Activated CD8-positive, alpha-beta memory T cell treated with anti-CD3 and anti-CD28 coated beads, Interleukin-2, amount 50 U/mL, for 1 hour (primary cell): ENCODE results near the gene GASK1A.
"Not testable (repeated sequence)": the region's sequence is repeated elsewhere in the genome, so short reads cannot be mapped to it uniquely, and the experiment has no call there.

Experiments
- DNase-seq: peaks from one replicate; pipeline ENCODE4 v3.0.0-alpha.2; 2020; ENCODE audit errors: extremely low read depth

GASK1A gene

GRCh38 chr3:43031485-43031884 is 52.4 kb downstream of the GASK1A start:
- no peak for DNase-seq

- no peak for DNase-seq
Measured at GRCh38 chr3:43031889-43032545, 52.9 kb downstream of the GASK1A start.

- no peak for DNase-seq
Measured at GRCh38 chr3:43032646-43033628, 53.8 kb downstream of the GASK1A start.

- DNase-seq, result no peak
Measured at GRCh38 chr3:43034200-43034599, 55.1 kb downstream of the GASK1A start.

- no peak for DNase-seq
Measured at GRCh38 chr3:43034911-43035310, 55.8 kb downstream of the GASK1A start.

- no peak for DNase-seq
Measured at GRCh38 chr3:43035801-43036365, 56.8 kb downstream of the GASK1A start.

- no peak for DNase-seq
Measured at GRCh38 chr3:43036621-43037423, 57.7 kb downstream of the GASK1A start.

- DNase-seq, result no peak
Measured at GRCh38 chr3:43038010-43038409, 58.9 kb downstream of the GASK1A start.

- DNase-seq, result no peak
Measured at GRCh38 chr3:43041517-43041916, 62.4 kb downstream of the GASK1A start.

GRCh38 chr3:43043071-43043766 is 64.1 kb downstream of the GASK1A start:
- no peak for DNase-seq

- DNase-seq, result no peak
Measured at GRCh38 chr3:43043793-43044192, 64.7 kb downstream of the GASK1A start.

GRCh38 chr3:43045079-43045478 is 66.0 kb downstream of the GASK1A start:
- DNase-seq, result not testable (repeated sequence)

GRCh38 chr3:43046583-43046982 is 67.5 kb downstream of the GASK1A start:
- no peak for DNase-seq

- DNase-seq, result no peak
Measured at GRCh38 chr3:43048470-43048869, 69.4 kb downstream of the GASK1A start.

- DNase-seq, result no peak
Measured at GRCh38 chr3:43053291-43053690, 74.2 kb downstream of the GASK1A start.

- DNase-seq, result no peak
Measured at GRCh38 chr3:43054754-43055153, 75.6 kb downstream of the GASK1A start.

- DNase-seq, result no peak
Measured at GRCh38 chr3:43055393-43055792, 76.3 kb downstream of the GASK1A start.

GRCh38 chr3:43055806-43056770 is 77.0 kb downstream of the GASK1A start:
- DNase-seq, result no peak

GRCh38 chr3:43059456-43059855 is 80.3 kb downstream of the GASK1A start:
- no peak for DNase-seq
